Heart left ventricle (tissue), 16 donors: ENCODE measurements around the gene MTM1. TPM values are rescaled to one million over a fixed set of nuclear protein-coding genes. Genes with fewer than 3 reads are reported as not detected.

Experiments
- ATAC-seq, 4 donors: fragments of 200-7000 bp; cut with Tn5 transposase; one replicate each; pipeline ENCODE4 v1.9.1; 2020 to 2022; ENCODE audit warnings: moderate library complexity in 4 of 4, mild to moderate bottlenecking in 3 of 4, moderate number of reproducible peaks in 1 of 4
- DNase-seq, 5 donors: peaks; one replicate each; pipeline ENCODE4 v3.0.0-alpha.2; 2020
- H3K27ac ChIP-seq, 12 donors: fragments of 200-600 bp; sonication (generic) in 4 of 12; one replicate each; pipeline versions ENCODE4 v1.5.0 to v1.8.0; 2016 to 2022; ENCODE audit warnings: mild to moderate bottlenecking in 2 of 12
- H3K27me3 ChIP-seq, 9 donors: fragments of 200-600 bp; sonication (generic) in 2 of 9; one replicate each; pipeline versions ENCODE4 v1.5.1 to v1.8.0; 2016 to 2022; ENCODE audit warnings: mild to moderate bottlenecking in 3 of 9
- H3K36me3 ChIP-seq, 9 donors: fragments of 200-600 bp; sonication (generic) in 2 of 9; one replicate each; pipeline versions ENCODE4 v1.5.0 to v1.8.0; 2018 to 2022; ENCODE audit warnings: mild to moderate bottlenecking in 2 of 9
- H3K4me1 ChIP-seq, 12 donors: fragments of 200-600 bp; sonication (generic) in 4 of 12; one replicate each; pipeline versions ENCODE4 v1.5.0 to v1.8.0; 2016 to 2022; ENCODE audit warnings: mild to moderate bottlenecking in 3 of 12
- H3K4me3 ChIP-seq, 12 donors: fragments of 200-600 bp; sonication (generic) in 4 of 12; one replicate each; pipeline versions ENCODE4 v1.5.0 to v1.8.0; 2017 to 2022; ENCODE audit warnings: mild to moderate bottlenecking in 9 of 12, moderate library complexity in 4 of 12
- H3K9me3 ChIP-seq, 12 donors: fragments of 200-600 bp; sonication (generic) in 4 of 12; one replicate each; pipeline versions ENCODE4 v1.5.0 to v1.8.0; 2016 to 2022; ENCODE audit warnings: mild to moderate bottlenecking in 1 of 12
- CTCF ChIP-seq, 12 donors: fragments of 200-600 bp; sonication (generic) in 4 of 12; IDR thresholded peaks; one replicate each; pipeline versions ENCODE4 v1.5.0 to v1.8.0; 2018 to 2022; ENCODE audit warnings: antibody characterized with exemption in 12 of 12, mild to moderate bottlenecking in 5 of 12
- POLR2A ChIP-seq, 2 donors: fragments of 450-650 bp; IDR thresholded peaks; one replicate each; pipeline ENCODE4 v1.6.1; 2017; ENCODE audit warnings: antibody characterized with exemption in 2 of 2, mild to moderate bottlenecking in 2 of 2, moderate library complexity in 2 of 2
- WGBS, 4 donors: extraction: QIAGEN DNeasy Blood & Tissue Kit in 2 of 4; methylation state at CpG; one replicate each; pipeline versions ENCODE4 v1.1.5 to v1.1.7; 2013 to 2018; 5-methylcytosine and 5-hydroxymethylcytosine counted together
- intact Hi-C, 10 donors: fragments of 100-400 bp; cut with DNase I; formaldehyde crosslinking; loops; one replicate each; pipeline versions ENCODE4 v1.11.1 to v1.14.2; 2022
- polyA plus RNA-seq, 2 donors: library from polyadenylated mRNA; stranded (reverse); fragments of 200-250 nt; gene quantifications; one replicate each; pipeline ENCODE4 v1.2.3, GENCODE V29; 2013
- total RNA-seq, 9 donors: library from RNA; depleted of rRNA in 2 of 9; stranded (reverse); fragments of >200 nt in 2 of 9; fragmentation: NEBNext Ultra II Directional in 3 of 9; extraction: Animal tissue kit (Norgen Biotek cat#: 25700) in 3 of 9; gene quantifications; one replicate each; pipeline versions ENCODE4 v1.1.0 to v1.2.4, GENCODE V29; 2016 to 2023
- donor health status: ischemic (EF 13 %, LVEDD 7.1; RV severe dilation, severe dysfunction).
- donor health status: healthy with polysubstance abuse.
- donor health status: DM: no; HTN: yes; CAD: no.
- donor health status: DM: no; HTN: no; CAD: no.
- donor health status: ischemic (EF 25% LVEDD 6.9; RV normal size, moderate dysfunction).
- donor health status: ischemic (EF 25% LVEDD 5.7; RV mildly dilated, moderate dysfunction).
- donor health status: healthy.
- donor health status: DM: yes; HTN: yes; CAD: no.
- donor health status: ischemic (EF 35%, LVEDD 5.7; RV mildly dilated, moderate dysfunction).
- donor health status: nonischemic (EF 11% LVEDD 7.7; RV severe dilation, severe dysfunction).
- donor health status: DM: yes; HTN: yes; CAD: no.
- donor health status: PGD.
- donor health status: ischemic (EF 29% LVEDD 5.4; RV normal size, mild dysfunction).
- donor health status: nonischemic (EF 23%, LVEDD 6.1; RV moderate dilation, normal function).

Gene MTM1
- total and polyA plus RNA-seq, 11 donors: 2.2 to 18.9 (median 10.1) TPM

DNA sequence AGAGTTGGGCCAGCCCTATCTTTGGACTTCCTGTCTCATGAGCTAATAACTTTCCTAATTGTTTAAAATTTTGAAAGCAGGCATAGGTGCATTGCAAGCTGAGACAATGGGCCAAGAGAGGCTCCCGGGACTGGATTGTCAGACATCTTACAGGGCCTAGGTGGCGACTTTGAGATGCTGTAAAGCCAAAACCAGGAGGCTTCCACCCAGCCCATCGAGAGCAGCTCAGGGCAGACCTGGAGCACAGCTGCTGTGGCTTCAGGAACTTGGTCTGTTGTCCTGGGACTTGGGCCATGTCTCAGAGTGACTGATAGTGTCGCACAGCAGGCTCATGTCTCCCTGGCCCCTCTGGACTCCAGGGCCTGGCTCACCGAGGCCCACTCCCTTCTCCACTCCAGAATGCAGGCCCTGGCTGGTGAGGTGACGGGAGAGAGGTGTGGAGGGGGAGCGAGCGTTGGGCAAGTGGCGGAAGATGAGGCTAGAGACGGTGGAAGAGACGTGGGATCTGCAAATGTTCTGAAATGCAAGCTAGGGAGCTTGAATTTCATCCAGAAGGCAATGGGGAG, 24.1 kb upstream of the MTM1 start:
- intact Hi-C loops: no loop called here
- peak overlapping the region in 2 of 12 donors; percentile 25 to 39 for H3K27ac ChIP-seq
- 63 to 78% (median 75%) methylated on average over 11 of the region's 11 CpGs for WGBS, 4 donors
- no peaks in the 10 kb centered on the region for H3K27me3 ChIP-seq
- ATAC-seq (peak in 1 of 4 donors; percentile 2), DNase-seq (peak in 1 of 5 donors; percentile 13)
- peaks cover 0 to 24% (median 9%) of the 10 kb centered on the region in 12 donors for H3K4me1 ChIP-seq
- TF ChIP-seq POLR2A (IDR thresholded peaks at IDR 0.05): no peak
- peak in 1 of 12 donors; percentile 25 for TF ChIP-seq CTCF (IDR thresholded peaks at IDR 0.05)
- no peak overlapping the region for H3K4me3 ChIP-seq
- H3K36me3 ChIP-seq: no peaks in the 10 kb centered on the region
- peaks cover 0 to 4% (median 0%) of the 10 kb centered on the region in 12 donors for H3K9me3 ChIP-seq

- intact Hi-C loops: loop anchor here in 1 of 10 donors (5.0 kb wide), 1 partner anchor 33 kb away; no protein-coding TSS in a partner anchor
- 67 to 81% (median 69%) methylated on average over 8 of the region's 8 CpGs for WGBS, 4 donors
Observed at GRCh38 chrX:150544835-150545770, 23.3 kb upstream of the MTM1 start.

GRCh38 chrX:150546711-150547153, 21.7 kb upstream of the MTM1 start:
- DNase-seq (peak in 1 of 5 donors; percentile 29), ATAC-seq (peak in 2 of 4 donors; percentile 5 to 25)
- intact Hi-C loops: loop anchor here in 1 of 10 donors (5.0 kb wide), 1 partner anchor 34 kb away; no protein-coding TSS in a partner anchor
- H3K4me1 ChIP-seq: peaks cover 0 to 24% (median 9%) of the 10 kb centered on the region in 12 donors
- H3K27ac ChIP-seq: peak overlapping the region in 11 of 12 donors; percentile 54 to 88 (median 74)
- no peaks in the 10 kb centered on the region for H3K27me3 ChIP-seq
- no peak for TF ChIP-seq POLR2A (IDR thresholded peaks at IDR 0.05)
- TF ChIP-seq CTCF (IDR thresholded peaks at IDR 0.05): no peak
- H3K9me3 ChIP-seq: peaks cover 0 to 4% (median 0%) of the 10 kb centered on the region in 12 donors
- H3K36me3 ChIP-seq: no peaks in the 10 kb centered on the region
- 37 to 51% (median 45%) methylated on average over 9 of the region's 9 CpGs for WGBS, 4 donors
- no peak overlapping the region for H3K4me3 ChIP-seq

More at GRCh38 chrX:150544835-150545770, 23.3 kb upstream of the MTM1 start:
- ATAC-seq: no peak
- H3K27ac ChIP-seq: peak overlapping the region in 6 of 12 donors; percentile 5 to 82 (median 56)
- no peak for TF ChIP-seq CTCF (IDR thresholded peaks at IDR 0.05)
- no peak for TF ChIP-seq POLR2A (IDR thresholded peaks at IDR 0.05)
- H3K9me3 ChIP-seq: peaks cover 0 to 4% (median 0%) of the 10 kb centered on the region in 12 donors
- no peaks in the 10 kb centered on the region for H3K27me3 ChIP-seq
- peak in 2 of 5 donors; percentile 24 to 44 for DNase-seq
- H3K4me1 ChIP-seq: peaks cover 0 to 24% (median 9%) of the 10 kb centered on the region in 12 donors
- no peak overlapping the region for H3K4me3 ChIP-seq
- no peaks in the 10 kb centered on the region for H3K36me3 ChIP-seq
